GM20431 (cell line): ENCODE results near the gene BRD2.

Experiments used
- in situ Hi-C: fragments of 300-500 bp; cut with MseI, MboI; formaldehyde crosslinking; loops from one replicate; pipeline ENCODE4 v1.15.0; 2020; ENCODE audit warnings: low sequenced_read_pairs; ENCODE audit not compliant: unreplicated experiment

BRD2 gene

GRCh38 chr6:32970413-32971241 lies 2.2 kb downstream of the BRD2 start:
- in situ Hi-C loops = no loop called here

GRCh38 chr6:32971242-32971580 lies 2.8 kb downstream of the BRD2 start:
- in situ Hi-C loops = no loop called here

GRCh38 chr6:32971581-32972352 lies 3.4 kb downstream of the BRD2 start:
- in situ Hi-C loops = no loop called here

GRCh38 chr6:32972353-32973143 lies 4.2 kb downstream of the BRD2 start:
- in situ Hi-C loops = no loop called here

- in situ Hi-C loops = no loop called here
These were observed 5.0 kb downstream of the BRD2 start for GRCh38 chr6:32973144-32974015.

GRCh38 chr6:32974016-32974333 lies 5.6 kb downstream of the BRD2 start:
- in situ Hi-C loops = no loop called here

GRCh38 chr6:32974541-32975308 lies 6.3 kb downstream of the BRD2 start:
- in situ Hi-C loops = no loop called here

- in situ Hi-C loops = no loop called here
These were observed 7.5 kb downstream of the BRD2 start for GRCh38 chr6:32975886-32976285.

- in situ Hi-C loops = no loop called here
These were observed 8.1 kb downstream of the BRD2 start for GRCh38 chr6:32976334-32977069.

- in situ Hi-C loops = no loop called here
These were observed 9.0 kb downstream of the BRD2 start for GRCh38 chr6:32977272-32977952.

- in situ Hi-C loops = no loop called here
These were observed 9.5 kb downstream of the BRD2 start for GRCh38 chr6:32977953-32978324.

GRCh38 chr6:32979720-32980487 lies 11.5 kb downstream of the BRD2 start:
- in situ Hi-C loops = loop anchor here (10.0 kb wide), 2 partner anchors 45 to 95 kb away; no protein-coding TSS in a partner anchor

GRCh38 chr6:32980488-32981038 lies 12.2 kb downstream of the BRD2 start:
- in situ Hi-C loops = loop anchor here (10.0 kb wide), 2 partner anchors 46 to 96 kb away; no protein-coding TSS in a partner anchor

GRCh38 chr6:32982084-32982701 lies 13.8 kb downstream of the BRD2 start:
- in situ Hi-C loops = loop anchor here (10.0 kb wide), 2 partner anchors 47 to 97 kb away; no protein-coding TSS in a partner anchor

- in situ Hi-C loops = loop anchor here (10.0 kb wide), 2 partner anchors 48 to 98 kb away; no protein-coding TSS in a partner anchor
These were observed 14.5 kb downstream of the BRD2 start for GRCh38 chr6:32982702-32983492.

- in situ Hi-C loops = loop anchor here (10.0 kb wide), 2 partner anchors 49 to 99 kb away; no protein-coding TSS in a partner anchor
These were observed 15.1 kb downstream of the BRD2 start for GRCh38 chr6:32983493-32983848.
